ENCODE data around the gene KCND2.

- TF ChIP-seq, protein P1, sequence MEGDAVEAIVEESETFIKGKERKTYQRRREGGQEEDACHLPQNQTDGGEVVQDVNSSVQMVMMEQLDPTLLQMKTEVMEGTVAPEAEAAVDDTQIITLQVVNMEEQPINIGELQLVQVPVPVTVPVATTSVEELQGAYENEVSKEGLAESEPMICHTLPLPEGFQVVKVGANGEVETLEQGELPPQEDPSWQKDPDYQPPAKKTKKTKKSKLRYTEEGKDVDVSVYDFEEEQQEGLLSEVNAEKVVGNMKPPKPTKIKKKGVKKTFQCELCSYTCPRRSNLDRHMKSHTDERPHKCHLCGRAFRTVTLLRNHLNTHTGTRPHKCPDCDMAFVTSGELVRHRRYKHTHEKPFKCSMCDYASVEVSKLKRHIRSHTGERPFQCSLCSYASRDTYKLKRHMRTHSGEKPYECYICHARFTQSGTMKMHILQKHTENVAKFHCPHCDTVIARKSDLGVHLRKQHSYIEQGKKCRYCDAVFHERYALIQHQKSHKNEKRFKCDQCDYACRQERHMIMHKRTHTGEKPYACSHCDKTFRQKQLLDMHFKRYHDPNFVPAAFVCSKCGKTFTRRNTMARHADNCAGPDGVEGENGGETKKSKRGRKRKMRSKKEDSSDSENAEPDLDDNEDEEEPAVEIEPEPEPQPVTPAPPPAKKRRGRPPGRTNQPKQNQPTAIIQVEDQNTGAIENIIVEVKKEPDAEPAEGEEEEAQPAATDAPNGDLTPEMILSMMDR (conservative IDR thresholded peaks at IDR 0.05): no peak
- no peak for TF ChIP-seq ZFX (IDR thresholded peaks at IDR 0.05)
Measured at GRCh38 chr7:120360918-120361317, 87.9 kb downstream of the KCND2 start.

All from C4-2B (cell line).